ENCODE measurements around the gene NDUFAF2.

DNA sequence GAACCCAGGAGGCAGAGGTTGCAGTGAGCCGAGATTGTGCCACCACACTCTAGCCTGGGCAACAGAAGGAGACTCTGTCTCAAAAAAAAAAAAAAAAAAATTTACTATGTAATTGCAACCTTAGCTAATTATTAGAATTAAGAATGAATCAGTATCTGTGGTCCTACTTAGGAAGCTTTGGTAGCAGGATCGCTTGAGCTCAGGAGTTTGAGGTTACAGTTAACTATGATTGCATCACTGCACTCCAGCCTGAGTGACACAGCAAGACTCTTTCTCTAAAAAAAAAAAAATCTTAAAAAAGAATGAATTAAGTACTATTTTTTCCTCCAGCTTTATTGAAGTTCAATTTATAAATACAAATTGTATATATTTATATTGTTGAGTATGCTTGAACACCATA is 16.7 kb downstream of the NDUFAF2 start:
- TF ChIP-seq, protein P1, sequence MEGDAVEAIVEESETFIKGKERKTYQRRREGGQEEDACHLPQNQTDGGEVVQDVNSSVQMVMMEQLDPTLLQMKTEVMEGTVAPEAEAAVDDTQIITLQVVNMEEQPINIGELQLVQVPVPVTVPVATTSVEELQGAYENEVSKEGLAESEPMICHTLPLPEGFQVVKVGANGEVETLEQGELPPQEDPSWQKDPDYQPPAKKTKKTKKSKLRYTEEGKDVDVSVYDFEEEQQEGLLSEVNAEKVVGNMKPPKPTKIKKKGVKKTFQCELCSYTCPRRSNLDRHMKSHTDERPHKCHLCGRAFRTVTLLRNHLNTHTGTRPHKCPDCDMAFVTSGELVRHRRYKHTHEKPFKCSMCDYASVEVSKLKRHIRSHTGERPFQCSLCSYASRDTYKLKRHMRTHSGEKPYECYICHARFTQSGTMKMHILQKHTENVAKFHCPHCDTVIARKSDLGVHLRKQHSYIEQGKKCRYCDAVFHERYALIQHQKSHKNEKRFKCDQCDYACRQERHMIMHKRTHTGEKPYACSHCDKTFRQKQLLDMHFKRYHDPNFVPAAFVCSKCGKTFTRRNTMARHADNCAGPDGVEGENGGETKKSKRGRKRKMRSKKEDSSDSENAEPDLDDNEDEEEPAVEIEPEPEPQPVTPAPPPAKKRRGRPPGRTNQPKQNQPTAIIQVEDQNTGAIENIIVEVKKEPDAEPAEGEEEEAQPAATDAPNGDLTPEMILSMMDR (IDR thresholded peaks at IDR 0.05): no peak
- no peak for TF ChIP-seq POLR2A (IDR thresholded peaks at IDR 0.05)

All from esophagus squamous epithelium (tissue), 4 donors.